Brain pericyte (primary cell): ENCODE measurements around the gene MOGAT2.

Experiments used
- DNase-seq: peaks from one replicate; pipeline ENCODE4 v3.0.0-alpha.2; 2012; ENCODE audit warnings: low read depth, low spot score

MOGAT2 gene

DNA sequence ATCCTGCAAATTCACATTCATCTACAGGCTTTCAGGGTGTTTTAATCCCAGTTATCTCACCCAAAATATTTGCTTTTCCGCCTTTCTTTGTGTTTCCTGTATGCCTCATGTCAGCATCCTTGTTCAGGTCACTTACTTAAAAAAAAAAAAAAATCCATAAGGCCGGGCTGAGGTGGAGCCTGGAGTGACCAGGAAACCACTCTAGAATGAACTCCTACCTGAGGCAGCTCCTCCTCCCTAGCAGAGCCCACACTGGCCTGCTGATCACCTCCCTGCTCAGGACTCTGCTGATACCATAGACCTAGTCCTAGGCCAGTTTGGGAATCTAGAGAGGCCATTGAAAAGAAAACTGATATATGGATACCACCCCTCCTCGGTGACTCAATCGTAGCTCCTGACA, 42.2 kb downstream of the MOGAT2 start:
- DNase-seq = no peak

GRCh38 chr11:75760243-75760642, 42.6 kb downstream of the MOGAT2 start:
- DNase-seq = no peak

- DNase-seq = no peak
Measured at GRCh38 chr11:75760710-75761493, 43.3 kb downstream of the MOGAT2 start.

GRCh38 chr11:75762158-75762557, 44.5 kb downstream of the MOGAT2 start:
- DNase-seq = no peak

GRCh38 chr11:75762885-75763284, 45.2 kb downstream of the MOGAT2 start:
- DNase-seq = no peak

- DNase-seq = no peak
Measured at GRCh38 chr11:75763846-75764245, 46.2 kb downstream of the MOGAT2 start.

- DNase-seq = no peak
Measured at GRCh38 chr11:75765116-75765515, 47.5 kb downstream of the MOGAT2 start.

DNA sequence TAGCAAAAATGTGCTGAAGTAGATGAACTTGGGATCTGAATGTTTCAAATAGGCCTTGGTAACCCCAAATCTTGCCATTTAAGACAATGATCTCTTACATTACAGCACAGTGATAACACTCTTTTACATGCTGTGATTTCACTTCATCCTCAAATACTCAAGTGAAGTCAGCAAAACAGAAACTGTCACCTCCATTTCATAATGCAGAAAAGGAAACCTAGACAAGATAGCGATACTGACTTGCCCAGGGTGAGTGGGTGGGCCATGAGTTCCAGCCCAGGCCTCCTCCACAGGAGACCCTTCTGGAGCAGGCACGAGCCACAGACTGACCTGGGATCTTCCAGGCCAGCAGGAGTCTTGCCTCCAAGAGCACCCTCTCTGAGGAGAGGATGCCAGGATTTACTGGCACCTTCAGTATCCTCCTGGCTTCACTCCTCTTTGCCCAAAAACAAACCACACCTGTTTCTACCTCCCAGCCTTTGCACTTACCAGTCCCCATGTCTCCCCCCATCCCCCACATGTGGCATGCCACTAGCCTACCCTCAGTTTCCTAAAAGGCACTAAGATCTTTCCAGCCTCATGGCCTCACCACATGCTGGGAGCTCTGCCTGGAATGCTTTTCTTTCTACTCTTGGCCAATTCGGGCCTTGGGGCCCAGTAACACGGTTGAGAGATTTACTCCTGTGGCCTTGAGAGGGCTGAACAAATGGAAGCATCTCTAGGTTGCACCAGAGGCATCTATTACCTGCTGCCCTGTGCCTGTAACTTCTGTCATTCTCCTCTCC, 49.0 kb downstream of the MOGAT2 start:
- DNase-seq = no peak

- no peak for DNase-seq
Measured at GRCh38 chr11:75767228-75767572, 49.6 kb downstream of the MOGAT2 start.

- DNase-seq = no peak
Measured at GRCh38 chr11:75767793-75768111, 50.1 kb downstream of the MOGAT2 start.

GRCh38 chr11:75768112-75768908, 50.7 kb downstream of the MOGAT2 start, which contains the start of gene DGAT2:
DGAT2 (plus strand) TSS chr11:75768778; CDS start chr11:75768992, 214 bp downstream.
- no peak for DNase-seq

DNA sequence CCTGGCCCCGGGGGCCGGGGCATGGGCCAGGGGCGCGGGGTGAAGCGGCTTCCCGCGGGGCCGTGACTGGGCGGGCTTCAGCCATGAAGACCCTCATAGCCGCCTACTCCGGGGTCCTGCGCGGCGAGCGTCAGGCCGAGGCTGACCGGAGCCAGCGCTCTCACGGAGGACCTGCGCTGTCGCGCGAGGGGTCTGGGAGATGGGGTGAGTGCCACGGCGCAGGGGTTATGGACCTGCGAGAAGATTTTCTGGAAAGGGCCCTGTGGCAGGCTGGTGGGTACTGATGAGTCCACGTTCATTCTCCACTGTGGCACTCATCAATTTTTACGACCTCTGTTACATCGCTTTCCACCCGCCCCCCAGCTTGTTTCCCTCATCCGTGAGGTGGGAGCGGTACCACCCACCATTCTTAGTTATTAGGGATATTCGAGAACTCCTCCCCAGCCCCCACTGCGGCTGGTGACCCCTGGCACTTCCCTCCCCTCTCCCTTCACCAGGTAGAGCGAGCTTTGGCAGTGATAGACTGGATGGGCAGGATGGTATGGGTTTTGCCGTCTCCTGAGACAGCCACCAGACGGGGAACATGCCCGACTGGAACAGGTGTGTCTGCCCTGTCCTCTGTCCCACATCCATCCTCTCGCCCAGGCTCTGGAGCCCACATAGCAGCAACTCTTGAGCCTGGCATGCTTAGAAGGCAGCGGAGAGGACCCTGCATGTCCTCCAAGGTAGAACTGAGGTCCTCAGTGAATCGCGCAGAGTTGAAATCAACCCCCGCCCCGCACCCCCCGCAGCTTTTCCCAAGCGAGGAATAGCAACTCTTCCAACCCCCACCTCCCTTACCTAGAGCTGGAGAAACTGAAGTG, 51.5 kb downstream of the MOGAT2 start:
- no peak for DNase-seq

- DNase-seq = no peak
Measured at GRCh38 chr11:75770102-75770501, 52.5 kb downstream of the MOGAT2 start.

DNA sequence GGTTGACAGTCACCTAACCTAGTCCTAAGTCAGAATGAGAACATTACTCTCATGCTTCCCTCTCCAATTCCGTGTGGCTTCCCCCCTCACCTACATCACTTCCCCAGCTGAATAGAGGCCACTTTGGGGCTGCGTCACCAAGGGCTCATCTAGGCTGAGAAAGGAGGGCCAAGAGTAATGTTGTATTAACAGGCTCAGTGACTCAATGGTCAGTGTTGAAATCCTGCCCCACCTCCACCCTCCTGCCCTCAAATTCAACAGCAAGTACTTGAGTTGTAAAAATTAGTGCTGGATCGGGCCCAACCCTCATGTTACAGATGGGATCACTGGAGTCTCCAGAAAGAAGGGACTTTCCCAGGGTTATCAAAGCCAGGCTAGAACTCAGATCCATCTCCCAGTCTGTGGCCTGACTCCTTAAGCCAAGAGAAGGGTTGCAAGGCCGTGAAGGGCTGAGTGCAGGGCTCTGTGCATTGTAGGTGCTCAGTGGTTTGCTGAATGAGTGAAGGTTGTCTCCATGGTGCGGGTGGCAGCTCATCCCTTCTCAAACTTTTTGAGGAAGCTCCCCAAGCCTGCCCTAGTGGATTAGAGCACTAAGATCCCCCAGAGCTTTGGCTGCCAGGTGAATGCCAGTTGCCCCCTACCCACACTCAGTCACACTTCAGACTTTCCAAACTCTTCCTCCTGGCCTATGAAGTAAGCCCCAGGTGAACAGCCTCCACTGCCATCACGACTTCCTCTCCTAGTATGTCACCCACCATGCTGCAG, 54.2 kb downstream of the MOGAT2 start:
- no peak for DNase-seq

DNA sequence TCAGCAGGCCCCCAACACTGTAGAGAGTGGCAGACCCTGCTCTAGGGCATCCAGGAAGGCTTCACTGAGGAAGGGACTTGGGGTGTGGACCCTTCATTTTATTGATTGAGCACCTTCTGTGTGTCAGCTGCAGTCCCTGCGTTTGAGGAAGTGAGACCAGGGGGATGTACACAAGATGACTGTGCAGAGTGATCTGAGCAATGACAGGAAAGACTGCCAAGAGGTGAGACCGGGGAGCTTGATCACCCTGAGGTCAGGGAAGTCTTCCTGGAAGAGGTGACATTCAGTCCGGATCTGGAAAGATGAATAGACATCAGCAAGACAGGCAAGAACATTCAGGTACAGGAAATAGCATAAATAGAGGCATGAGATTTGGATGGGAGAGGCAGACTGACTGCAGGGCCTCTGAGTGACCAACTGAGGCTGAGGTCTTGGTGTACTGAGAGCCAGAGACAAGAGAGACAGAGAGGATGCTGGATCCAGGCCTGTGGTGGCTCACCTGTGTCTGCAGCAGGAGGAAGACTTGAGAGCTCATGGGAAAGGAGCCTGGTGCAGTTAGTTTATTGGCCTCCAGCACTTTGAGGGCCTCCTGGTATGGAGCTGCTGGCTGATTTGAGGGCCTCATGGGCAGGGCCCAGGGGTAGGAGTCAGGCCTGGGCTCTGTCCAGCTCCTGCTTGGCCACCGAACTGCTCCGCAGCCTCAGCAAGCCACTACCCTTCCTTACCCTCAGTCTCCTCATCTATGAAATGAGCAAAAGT, 56.1 kb downstream of the MOGAT2 start:
- no peak for DNase-seq

DNA sequence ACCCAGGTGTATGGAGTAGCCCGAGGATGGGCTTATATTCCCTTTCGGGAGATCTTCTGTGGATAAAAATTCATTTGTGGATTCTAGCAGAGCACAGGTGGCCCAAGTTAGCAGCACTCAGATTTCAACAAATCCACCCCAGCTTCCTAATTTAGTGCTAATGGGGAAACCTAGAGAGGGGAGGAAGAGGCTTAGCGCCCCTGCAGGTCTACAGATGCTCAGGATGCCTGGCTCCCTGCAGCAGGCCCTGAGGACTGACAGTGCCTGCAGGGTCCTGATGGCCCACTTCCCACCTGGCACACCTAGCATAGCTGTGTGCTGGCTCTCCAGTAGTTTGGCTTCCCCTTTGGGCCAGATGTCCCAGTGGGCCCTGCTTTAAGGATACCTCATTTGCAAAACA, 57.4 kb downstream of the MOGAT2 start:
- no peak for DNase-seq

DNA sequence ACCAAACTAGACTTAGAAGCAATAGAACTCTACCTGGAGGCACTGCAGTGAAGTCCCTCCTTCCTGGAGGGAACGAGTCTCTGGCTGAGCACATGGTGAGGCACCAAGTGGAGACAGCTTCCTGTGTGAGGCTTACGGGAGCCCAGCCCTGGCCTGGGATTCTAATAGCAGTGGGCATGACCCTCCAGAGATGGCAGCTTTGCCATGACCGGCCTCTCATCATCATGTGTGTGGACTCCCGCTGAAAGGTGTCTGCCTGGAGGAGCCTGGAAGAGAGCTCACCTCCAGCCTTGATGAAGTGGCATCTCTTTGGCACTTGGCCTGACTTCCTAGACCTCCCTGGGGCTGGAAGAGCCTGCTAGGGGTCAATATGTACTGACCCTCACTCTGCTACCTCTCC, 58.9 kb downstream of the MOGAT2 start:
- DNase-seq = no peak

GRCh38 chr11:75777461-75778110, 59.9 kb downstream of the MOGAT2 start:
- DNase-seq = no peak

GRCh38 chr11:75778962-75779361, 61.3 kb downstream of the MOGAT2 start:
- DNase-seq = no peak
